Testis (tissue), 3 donors: Measurements from ENCODE around the gene TRIM50. TPM values are rescaled to one million over a fixed set of nuclear protein-coding genes. Genes with fewer than 3 reads are reported as not detected.

Source experiments
- DNase-seq: peaks from one replicate; pipeline ENCODE4 v3.0.0-alpha.2; 2019
- H3K27ac ChIP-seq, 2 donors: fragments of 200-600 bp; sonication (generic); one replicate each; pipeline ENCODE4 v1.5.1; 2019
- H3K27me3 ChIP-seq: fragments of 200-600 bp; sonication (generic); one replicate; pipeline ENCODE4 v1.5.1; 2019
- H3K36me3 ChIP-seq: fragments of 200-600 bp; sonication (generic); one replicate; pipeline ENCODE4 v1.5.1; 2017; ENCODE audit warnings: low read depth; ENCODE audit errors: missing control alignments
- H3K4me1 ChIP-seq: fragments of 200-600 bp; sonication (generic); one replicate; pipeline ENCODE4 v1.5.1; 2019
- H3K4me3 ChIP-seq, 2 donors: fragments of 200-600 bp; sonication (generic); one replicate each; pipeline ENCODE4 v1.5.1; 2017 to 2019
- H3K9me3 ChIP-seq: fragments of 200-600 bp; sonication (generic); one replicate; pipeline ENCODE4 v1.5.1; 2017
- POLR2A ChIP-seq: fragments of 450-650 bp; IDR thresholded peaks from one replicate; pipeline ENCODE4 v1.6.1; 2017; ENCODE audit warnings: antibody characterized with exemption, mild to moderate bottlenecking, moderate library complexity
- WGBS, 2 donors: methylation state at CpG; one replicate each; pipeline ENCODE4 v1.1.5; 2018; 5-methylcytosine and 5-hydroxymethylcytosine counted together
- intact Hi-C: fragments of 100-400 bp; cut with DNase I; formaldehyde crosslinking; loops from one replicate; pipeline ENCODE4 v1.15.1; 2023; ENCODE audit warnings: low total_unique reads
- polyA plus RNA-seq: library from polyadenylated mRNA; stranded (reverse); fragments of 350-450 nt; fragmentation: Illumina TruSeq; extraction: RNeasy Lipid Tissue Mini Kit (QIAGEN cat#74804); gene quantifications from one replicate; pipeline ENCODE4 v1.2.3, GENCODE V29; 2014; ENCODE audit warnings: low read depth, low replicate concordance; ENCODE audit not compliant: insufficient read depth
- total RNA-seq, 2 donors: library from RNA; depleted of rRNA; stranded (reverse); fragments of >200 nt; gene quantifications; one replicate each; pipeline ENCODE4 v1.2.3, GENCODE V29; 2016
- TF ChIP-seq, protein P1 (sequence below), 3 experiments: fragments of 450-650 bp in 2 of 3; fragments of 200-600 bp in 1 of 3; sonication (generic) in 1 of 3; IDR thresholded peaks; one replicate each; pipeline ENCODE4 v1.5.1; 2016 to 2019; ENCODE audit warnings: antibody characterized with exemption in 3 of 3, mild to moderate bottlenecking in 2 of 3, moderate library complexity in 1 of 3

Gene TRIM50
- total and polyA plus RNA-seq, 3 donors from 2014 or later = 10.8 to 16.3 (median 13.5) TPM

- Histone ChIP-seq H3K9me3 (no peaks in the 10 kb centered on the region), H3K36me3 (no peaks in the 10 kb centered on the region), H3K27me3 (no peaks in the 10 kb centered on the region), H3K4me1 (no peaks in the 10 kb centered on the region), H3K27ac (no peak overlapping the region), H3K4me3 (no peak overlapping the region)
- DNase-seq = no peak
- TF ChIP-seq, protein P1, sequence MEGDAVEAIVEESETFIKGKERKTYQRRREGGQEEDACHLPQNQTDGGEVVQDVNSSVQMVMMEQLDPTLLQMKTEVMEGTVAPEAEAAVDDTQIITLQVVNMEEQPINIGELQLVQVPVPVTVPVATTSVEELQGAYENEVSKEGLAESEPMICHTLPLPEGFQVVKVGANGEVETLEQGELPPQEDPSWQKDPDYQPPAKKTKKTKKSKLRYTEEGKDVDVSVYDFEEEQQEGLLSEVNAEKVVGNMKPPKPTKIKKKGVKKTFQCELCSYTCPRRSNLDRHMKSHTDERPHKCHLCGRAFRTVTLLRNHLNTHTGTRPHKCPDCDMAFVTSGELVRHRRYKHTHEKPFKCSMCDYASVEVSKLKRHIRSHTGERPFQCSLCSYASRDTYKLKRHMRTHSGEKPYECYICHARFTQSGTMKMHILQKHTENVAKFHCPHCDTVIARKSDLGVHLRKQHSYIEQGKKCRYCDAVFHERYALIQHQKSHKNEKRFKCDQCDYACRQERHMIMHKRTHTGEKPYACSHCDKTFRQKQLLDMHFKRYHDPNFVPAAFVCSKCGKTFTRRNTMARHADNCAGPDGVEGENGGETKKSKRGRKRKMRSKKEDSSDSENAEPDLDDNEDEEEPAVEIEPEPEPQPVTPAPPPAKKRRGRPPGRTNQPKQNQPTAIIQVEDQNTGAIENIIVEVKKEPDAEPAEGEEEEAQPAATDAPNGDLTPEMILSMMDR (IDR thresholded peaks at IDR 0.05) = no peak
- no peak for TF ChIP-seq POLR2A
- WGBS, 2 donors = 66 to 73% methylated on average over 6 of the region's 6 CpGs
- intact Hi-C loops = no loop called here
Measured at GRCh38 chr7:73351447-73352167, 23.7 kb upstream of the TRIM50 start.

DNA sequence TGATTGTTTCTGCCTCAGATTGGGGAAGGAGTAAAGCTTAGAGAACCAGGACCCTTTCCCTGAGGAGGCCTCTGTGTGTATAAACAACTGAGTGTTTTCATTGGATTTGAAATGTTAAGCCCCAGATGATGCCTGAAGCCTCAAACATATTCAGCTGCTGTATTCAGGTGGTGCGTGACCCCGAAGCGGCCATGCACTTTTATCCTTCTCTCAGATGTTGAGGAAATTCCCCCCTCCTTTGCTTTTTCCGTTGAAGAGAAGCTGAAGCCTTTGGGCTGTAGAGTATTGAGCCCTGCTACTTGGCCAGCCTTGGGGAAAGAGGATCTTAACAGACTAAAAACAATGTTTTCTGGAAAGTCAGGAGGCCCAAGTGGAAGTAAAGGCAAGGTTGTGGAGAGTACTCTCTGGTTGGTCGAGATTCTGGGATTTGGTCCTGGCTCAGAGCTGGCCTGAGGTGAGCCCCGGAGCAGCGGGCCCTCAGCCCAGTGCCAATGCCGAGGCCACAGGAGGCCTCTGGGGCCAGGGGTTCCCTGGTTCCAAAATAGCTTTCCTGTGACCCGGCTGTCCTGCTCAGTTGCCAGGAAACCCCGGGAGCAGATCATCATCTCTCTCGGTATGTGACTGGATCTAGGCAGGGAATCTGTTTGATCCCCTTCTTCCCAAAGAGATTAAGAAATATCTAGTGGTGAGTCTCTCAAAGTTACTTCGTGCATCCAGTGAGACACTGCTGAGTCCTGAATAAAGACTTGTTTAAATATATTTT, 22.6 kb upstream of the TRIM50 start:
- Histone ChIP-seq H3K27me3 (no peaks in the 10 kb centered on the region), H3K36me3 (no peaks in the 10 kb centered on the region), H3K4me3 (no peak overlapping the region), H3K9me3 (no peaks in the 10 kb centered on the region), H3K4me1 (no peaks in the 10 kb centered on the region), H3K27ac (no peak overlapping the region)
- intact Hi-C loops = no loop called here
- WGBS, 2 donors = 72 to 74% methylated on average over 11 to 12 of the region's 12 CpGs
- no peak for TF ChIP-seq POLR2A
- TF ChIP-seq, protein P1 (IDR thresholded peaks at IDR 0.05) = no peak
- no peak for DNase-seq

DNA sequence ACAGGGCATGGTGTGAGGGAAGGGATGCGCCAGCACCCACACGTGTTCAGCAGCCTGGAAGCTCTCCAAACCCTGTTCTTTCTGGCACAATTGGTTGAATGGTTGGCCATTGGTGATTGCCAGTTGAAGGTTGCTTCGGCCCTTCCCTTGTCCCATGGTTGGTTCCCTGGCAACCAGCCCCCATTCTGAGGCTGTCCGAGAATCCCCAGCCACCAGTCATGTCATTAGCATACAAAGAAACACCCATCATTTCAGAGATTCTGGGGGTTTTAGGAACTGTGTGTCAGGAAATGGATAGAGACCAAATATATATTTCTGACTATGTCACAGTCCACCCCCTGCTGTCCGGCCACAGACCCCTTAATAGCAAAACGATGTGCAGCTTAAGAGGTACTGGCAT, 21.9 kb upstream of the TRIM50 start:
- Histone ChIP-seq H3K27me3 (no peaks in the 10 kb centered on the region), H3K36me3 (no peaks in the 10 kb centered on the region), H3K4me1 (no peaks in the 10 kb centered on the region), H3K9me3 (no peaks in the 10 kb centered on the region), H3K27ac (no peak overlapping the region), H3K4me3 (no peak overlapping the region)
- WGBS, 2 donors = 82 to 89% methylated on average over 6 of the region's 6 CpGs
- intact Hi-C loops = no loop called here
- TF ChIP-seq, protein P1 (IDR thresholded peaks at IDR 0.05) = no peak
- TF ChIP-seq POLR2A = no peak
- no peak for DNase-seq

DNA sequence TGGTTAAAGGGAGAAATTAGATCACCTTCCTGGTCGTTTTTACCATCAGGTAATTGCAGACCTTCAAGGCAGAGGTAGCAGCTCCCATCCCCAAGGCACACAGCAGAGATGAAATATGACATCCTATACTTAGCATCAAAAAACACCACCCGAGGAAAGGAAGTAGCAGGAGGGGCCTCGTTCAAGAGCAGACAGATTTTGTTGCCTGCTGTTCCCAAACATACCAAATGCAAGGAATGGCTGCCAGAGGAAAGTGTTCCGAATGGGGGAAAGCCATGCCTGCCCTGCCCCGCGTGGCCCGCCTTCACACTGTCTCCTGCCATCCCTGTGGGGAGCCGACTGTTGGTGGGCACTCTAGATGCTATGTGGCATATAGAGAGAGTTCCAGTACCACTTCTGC, 18.1 kb upstream of the TRIM50 start:
- intact Hi-C loops = no loop called here
- H3K4me3 ChIP-seq = no peak overlapping the region
- no peaks in the 10 kb centered on the region for H3K36me3 ChIP-seq
- no peak overlapping the region for H3K27ac ChIP-seq
- no peaks in the 10 kb centered on the region for H3K27me3 ChIP-seq
- DNase-seq = no peak
- WGBS, 2 donors = 66 to 83% methylated on average over 8 of the region's 8 CpGs
- H3K4me1 ChIP-seq = no peaks in the 10 kb centered on the region
- no peaks in the 10 kb centered on the region for H3K9me3 ChIP-seq
- TF ChIP-seq, protein P1 (IDR thresholded peaks at IDR 0.05) = no peak
- no peak for TF ChIP-seq POLR2A
